Gastroesophageal sphincter (tissue), 3 donors: ENCODE results near the gene SLX9.

ENCODE experiments used
- CTCF ChIP-seq, 4 experiments: fragments of 200-600 bp in 2 of 4; fragments of 450-650 bp in 2 of 4; sonication (generic) in 1 of 4; IDR thresholded peaks; one replicate each; pipeline ENCODE4 v1.5.1; 2017 to 2019; ENCODE audit warnings: antibody characterized with exemption in 4 of 4, mild to moderate bottlenecking in 2 of 4, moderate library complexity in 2 of 4
- POLR2A ChIP-seq, 2 donors: fragments of 450-650 bp; IDR thresholded peaks; one replicate each; pipeline ENCODE4 v1.6.1; 2017; ENCODE audit warnings: antibody characterized with exemption in 2 of 2, mild to moderate bottlenecking in 2 of 2, moderate library complexity in 1 of 2
- POLR2AphosphoS5 ChIP-seq: sonication (generic); formaldehyde crosslinking; IDR thresholded peaks from one replicate; pipeline ENCODE4 v1.6.1; 2017; ENCODE audit warnings: antibody characterized with exemption

- TF ChIP-seq CTCF (IDR thresholded peaks at IDR 0.05) (no peak), POLR2A (IDR thresholded peaks at IDR 0.05) (no peak), POLR2AphosphoS5 (no peak)
Measured at GRCh38 chr21:44929799-44930542, 9.9 kb upstream of the SLX9 start.
